Osteoblast (primary cell): ENCODE data around the gene OTULIN. TPM values are rescaled to one million over a fixed set of nuclear protein-coding genes. Genes with fewer than 3 reads are reported as not detected.

Source experiments
- total RNA-seq: library from RNA; depleted of rRNA; stranded (reverse); fragments of >200 nt; gene quantifications from 2 replicates; pipeline ENCODE4 v1.2.3, GENCODE V29; 2012

Gene OTULIN
- total RNA-seq, 1 donor: 29.7 TPM

Other genes with a start within 250 kb of the OTULIN start
- under 0.01 and 0.36 TPM in 2 replicates for gene OTULINL, start 82.9 kb upstream of the OTULIN start, total RNA-seq
- 125 and 130 TPM in 2 replicates for gene ANKH, start 207.1 kb downstream of the OTULIN start, total RNA-seq